Measurements from ENCODE around the gene RPRD2.

The RPRD2 gene

GRCh38 chr1:150372580-150372979, 8.6 kb downstream of the RPRD2 start:
- no CpG with 5 or more reads among the region's 1 CpG for WGBS (ENCODE audit: insufficient coverage)
- CTCF ChIA-PET = interaction anchor here (0.6 to 2.1 kb wide), 4 partner anchors 9 to 36 kb away, joined by 3 to 6 read pairs (median 4); partner anchors contain the start of gene RPRD2
- Histone ChIP-seq H3K4me1 (ENCODE audit: control extremely low read depth in 1 of 4, control insufficient read depth in 4 of 4, insufficient read depth in 4 of 4, low read length in 3 of 4) (peaks cover 0 to 14% (median 6%) of the 10 kb centered on the region in 4 experiments), H3K9me3 (ENCODE audit: control extremely low read depth in 1 of 5, control insufficient read depth in 4 of 5, insufficient read depth in 2 of 5, low read depth in 1 of 5, low read length in 4 of 5) (no peaks in the 10 kb centered on the region), H3K27me3 (replicated peaks in 2 of 5; ENCODE audit: control insufficient read depth in 4 of 5, insufficient read depth in 5 of 5, low read length in 4 of 5) (no peaks in the 10 kb centered on the region), H3K4me3 (ENCODE audit: control insufficient read depth in 1 of 7, extremely low read depth in 1 of 7, insufficient read depth in 4 of 7, low read depth in 2 of 7, low read length in 6 of 7) (no peak overlapping the region), H3K36me3 (ENCODE audit: control insufficient read depth in 4 of 4, insufficient read depth in 4 of 4, low read length in 3 of 4) (peaks cover 0 to 3% (median 1%) of the 10 kb centered on the region in 4 experiments), H3K27ac (ENCODE audit: insufficient read depth in 1 of 2, low read depth in 1 of 2, low read length in 2 of 2, poor library complexity in 1 of 2, severe bottlenecking in 2 of 2) (no peak overlapping the region)
- POLR2A ChIA-PET = interaction anchor here (0.5 kb wide), 1 partner anchor 9 kb away, joined by 3 read pairs; no protein-coding TSS in a partner anchor
- DNase-seq = no peak

- Histone ChIP-seq H3K27me3 (replicated peaks in 2 of 5; ENCODE audit: control insufficient read depth in 4 of 5, insufficient read depth in 5 of 5, low read length in 4 of 5) (no peaks in the 10 kb centered on the region), H3K4me3 (ENCODE audit: control insufficient read depth in 1 of 7, extremely low read depth in 1 of 7, insufficient read depth in 4 of 7, low read depth in 2 of 7, low read length in 6 of 7) (no peak overlapping the region), H3K36me3 (ENCODE audit: control insufficient read depth in 4 of 4, insufficient read depth in 4 of 4, low read length in 3 of 4) (peaks cover 0 to 3% (median 0%) of the 10 kb centered on the region in 4 experiments), H3K9me3 (ENCODE audit: control extremely low read depth in 1 of 5, control insufficient read depth in 4 of 5, insufficient read depth in 2 of 5, low read depth in 1 of 5, low read length in 4 of 5) (no peaks in the 10 kb centered on the region), H3K4me1 (ENCODE audit: control extremely low read depth in 1 of 4, control insufficient read depth in 4 of 4, insufficient read depth in 4 of 4, low read length in 3 of 4) (peaks cover 0 to 14% (median 6%) of the 10 kb centered on the region in 4 experiments), H3K27ac (ENCODE audit: insufficient read depth in 1 of 2, low read depth in 1 of 2, low read length in 2 of 2, poor library complexity in 1 of 2, severe bottlenecking in 2 of 2) (peak overlapping the region in 1 of 2 experiments; percentile 14)
- ChIA-PET CTCF (interaction anchor here (0.7 to 1.5 kb wide), 2 partner anchors 10 to 26 kb away, joined by 3 to 8 read pairs; no protein-coding TSS in a partner anchor), POLR2A (no interaction called here)
- DNase-seq = no peak
Measured at GRCh38 chr1:150376110-150376509, 12.2 kb downstream of the RPRD2 start.

- H3K4me1 ChIP-seq (ENCODE audit: control extremely low read depth in 1 of 4, control insufficient read depth in 4 of 4, insufficient read depth in 4 of 4, low read length in 3 of 4) = peaks cover 0 to 5% (median 1%) of the 10 kb centered on the region in 4 experiments
- H3K27ac ChIP-seq (ENCODE audit: insufficient read depth in 1 of 2, low read depth in 1 of 2, low read length in 2 of 2, poor library complexity in 1 of 2, severe bottlenecking in 2 of 2) = no peak overlapping the region
- no peak overlapping the region for H3K4me3 ChIP-seq (ENCODE audit: control insufficient read depth in 1 of 7, extremely low read depth in 1 of 7, insufficient read depth in 4 of 7, low read depth in 2 of 7, low read length in 6 of 7)
- CTCF ChIA-PET = no interaction called here
- no peak for DNase-seq
- WGBS (ENCODE audit: insufficient coverage) = 100% methylated on average over 2 of the region's 3 CpGs
- no peaks in the 10 kb centered on the region for H3K36me3 ChIP-seq (ENCODE audit: control insufficient read depth in 4 of 4, insufficient read depth in 4 of 4, low read length in 3 of 4)
- H3K27me3 ChIP-seq (replicated peaks in 2 of 5; ENCODE audit: control insufficient read depth in 4 of 5, insufficient read depth in 5 of 5, low read length in 4 of 5) = no peaks in the 10 kb centered on the region
- H3K9me3 ChIP-seq (ENCODE audit: control extremely low read depth in 1 of 5, control insufficient read depth in 4 of 5, insufficient read depth in 2 of 5, low read depth in 1 of 5, low read length in 4 of 5) = no peaks in the 10 kb centered on the region
- POLR2A ChIA-PET = interaction anchor here (0.9 kb wide), 1 partner anchor 20 kb away, joined by 3 read pairs; the partner anchor contains the start of gene RPRD2
Measured at GRCh38 chr1:150383631-150384324, 19.8 kb downstream of the RPRD2 start.

- WGBS (ENCODE audit: insufficient coverage) = 96% methylated on average over 10 of the region's 10 CpGs
- CTCF ChIA-PET = interaction anchor here (0.9 to 2.3 kb wide), 3 partner anchors 9 to 12 kb away, joined by 3 to 8 read pairs (median 4); no protein-coding TSS in a partner anchor
- Histone ChIP-seq H3K27me3 (replicated peaks in 2 of 5; ENCODE audit: control insufficient read depth in 4 of 5, insufficient read depth in 5 of 5, low read length in 4 of 5) (no peaks in the 10 kb centered on the region), H3K4me3 (ENCODE audit: control insufficient read depth in 1 of 7, extremely low read depth in 1 of 7, insufficient read depth in 4 of 7, low read depth in 2 of 7, low read length in 6 of 7) (no peak overlapping the region), H3K36me3 (ENCODE audit: control insufficient read depth in 4 of 4, insufficient read depth in 4 of 4, low read length in 3 of 4) (peaks cover 0 to 2% (median 0%) of the 10 kb centered on the region in 4 experiments), H3K4me1 (ENCODE audit: control extremely low read depth in 1 of 4, control insufficient read depth in 4 of 4, insufficient read depth in 4 of 4, low read length in 3 of 4) (peaks cover 0 to 5% (median 1%) of the 10 kb centered on the region in 4 experiments), H3K27ac (ENCODE audit: insufficient read depth in 1 of 2, low read depth in 1 of 2, low read length in 2 of 2, poor library complexity in 1 of 2, severe bottlenecking in 2 of 2) (no peak overlapping the region), H3K9me3 (ENCODE audit: control extremely low read depth in 1 of 5, control insufficient read depth in 4 of 5, insufficient read depth in 2 of 5, low read depth in 1 of 5, low read length in 4 of 5) (no peaks in the 10 kb centered on the region)
- POLR2A ChIA-PET = interaction anchor here (1.3 kb wide), 1 partner anchor 22 kb away, joined by 3 read pairs; the partner anchor contains the start of gene RPRD2
- no peak for DNase-seq
Measured at GRCh38 chr1:150385537-150386445, 21.8 kb downstream of the RPRD2 start.

GRCh38 chr1:150386592-150386991, 22.6 kb downstream of the RPRD2 start:
- Histone ChIP-seq H3K27me3 (replicated peaks in 2 of 5; ENCODE audit: control insufficient read depth in 4 of 5, insufficient read depth in 5 of 5, low read length in 4 of 5) (no peaks in the 10 kb centered on the region), H3K27ac (ENCODE audit: insufficient read depth in 1 of 2, low read depth in 1 of 2, low read length in 2 of 2, poor library complexity in 1 of 2, severe bottlenecking in 2 of 2) (peak overlapping the region in 1 of 2 experiments; percentile 30), H3K9me3 (ENCODE audit: control extremely low read depth in 1 of 5, control insufficient read depth in 4 of 5, insufficient read depth in 2 of 5, low read depth in 1 of 5, low read length in 4 of 5) (no peaks in the 10 kb centered on the region), H3K4me1 (ENCODE audit: control extremely low read depth in 1 of 4, control insufficient read depth in 4 of 4, insufficient read depth in 4 of 4, low read length in 3 of 4) (peaks cover 0 to 5% (median 1%) of the 10 kb centered on the region in 4 experiments), H3K36me3 (ENCODE audit: control insufficient read depth in 4 of 4, insufficient read depth in 4 of 4, low read length in 3 of 4) (peaks cover 0 to 2% (median 0%) of the 10 kb centered on the region in 4 experiments), H3K4me3 (ENCODE audit: control insufficient read depth in 1 of 7, extremely low read depth in 1 of 7, insufficient read depth in 4 of 7, low read depth in 2 of 7, low read length in 6 of 7) (no peak overlapping the region)
- WGBS (ENCODE audit: insufficient coverage) = no CpG with 5 or more reads among the region's 1 CpG
- no peak for DNase-seq
- ChIA-PET CTCF (interaction anchor here (2.3 kb wide), 1 partner anchor 11 kb away, joined by 8 read pairs; no protein-coding TSS in a partner anchor), POLR2A (no interaction called here)

- Histone ChIP-seq H3K36me3 (ENCODE audit: control insufficient read depth in 4 of 4, insufficient read depth in 4 of 4, low read length in 3 of 4) (peaks cover 0 to 2% (median 0%) of the 10 kb centered on the region in 4 experiments), H3K27ac (ENCODE audit: insufficient read depth in 1 of 2, low read depth in 1 of 2, low read length in 2 of 2, poor library complexity in 1 of 2, severe bottlenecking in 2 of 2) (no peak overlapping the region), H3K4me3 (ENCODE audit: control insufficient read depth in 1 of 7, extremely low read depth in 1 of 7, insufficient read depth in 4 of 7, low read depth in 2 of 7, low read length in 6 of 7) (no peak overlapping the region), H3K4me1 (ENCODE audit: control extremely low read depth in 1 of 4, control insufficient read depth in 4 of 4, insufficient read depth in 4 of 4, low read length in 3 of 4) (peaks cover 0 to 5% (median 1%) of the 10 kb centered on the region in 4 experiments), H3K9me3 (ENCODE audit: control extremely low read depth in 1 of 5, control insufficient read depth in 4 of 5, insufficient read depth in 2 of 5, low read depth in 1 of 5, low read length in 4 of 5) (no peaks in the 10 kb centered on the region), H3K27me3 (replicated peaks in 2 of 5; ENCODE audit: control insufficient read depth in 4 of 5, insufficient read depth in 5 of 5, low read length in 4 of 5) (no peaks in the 10 kb centered on the region)
- CTCF ChIA-PET = interaction anchor here (2.3 kb wide), 1 partner anchor 11 kb away, joined by 8 read pairs; no protein-coding TSS in a partner anchor
- POLR2A ChIA-PET = no interaction called here
- DNase-seq = peak in 1 of 3 donors; percentile 17
Measured at GRCh38 chr1:150387200-150387599, 23.3 kb downstream of the RPRD2 start.

Data from common myeloid progenitor, CD34-positive (primary cell).